SK-N-SH treated with all-trans-retinoic acid at 6 μM for 48 hours (cell line): ENCODE data around the gene GPC3.
"Not testable (repeated sequence)": the region's sequence is repeated elsewhere in the genome, so short reads cannot be mapped to it uniquely, and the experiment has no call there.

Experiments
- ATAC-seq: fragments of 200-7000 bp; cut with Tn5 transposase; 3 replicates; pipeline ENCODE4 v1.9.1; 2020; ENCODE audit warnings: mild to moderate bottlenecking, moderate library complexity
- ARNTL ChIP-seq: fragments of 450-650 bp; formaldehyde crosslinking; IDR thresholded peaks from 2 replicates; pipeline ENCODE4 v1.5.0; 2020; ENCODE audit warnings: low read depth, mild to moderate bottlenecking, moderate library complexity, borderline replicate concordance
- BACH2 ChIP-seq: fragments of 250-450 bp; sonication (Bioruptor Pico); IDR thresholded peaks from 2 replicates; pipeline ENCODE4 v1.9.0; 2021; ENCODE audit warnings: mild to moderate bottlenecking, borderline replicate concordance
- CREB5 ChIP-seq: fragments of 250-450 bp; sonication (Bioruptor Pico); IDR thresholded peaks from 2 replicates; pipeline ENCODE4 v1.5.1; 2020; ENCODE audit warnings: low read depth, mild to moderate bottlenecking, moderate library complexity
- CSDC2 ChIP-seq: fragments of 250-450 bp; sonication (Bioruptor Pico); IDR thresholded peaks from 2 replicates; pipeline ENCODE4 v1.5.0; 2020; ENCODE audit warnings: mild to moderate bottlenecking, moderate library complexity
- CSRNP3 ChIP-seq: fragments of 250-450 bp; sonication (Bioruptor Pico); IDR thresholded peaks from 2 replicates; pipeline ENCODE4 v1.5.1; 2021; ENCODE audit warnings: mild to moderate bottlenecking, moderate library complexity
- GLIS3 ChIP-seq: fragments of 250-450 bp; sonication (Bioruptor Pico); IDR thresholded peaks from 2 replicates; pipeline ENCODE4 v1.5.0; 2020; ENCODE audit warnings: mild to moderate bottlenecking, moderate library complexity
- ISL1 ChIP-seq: fragments of 250-450 bp; sonication (Bioruptor Pico); IDR thresholded peaks from 2 replicates; pipeline ENCODE4 v2.1.2; 2022; ENCODE audit warnings: mild to moderate bottlenecking, moderate library complexity
- PATZ1 ChIP-seq: fragments of 250-450 bp; sonication (Bioruptor Pico); IDR thresholded peaks from 2 replicates; pipeline ENCODE4 v1.8.0; 2020; ENCODE audit warnings: mild to moderate bottlenecking, moderate library complexity, borderline replicate concordance
- POU6F1 ChIP-seq: fragments of 250-450 bp; sonication (Bioruptor Pico); IDR thresholded peaks from 2 replicates; pipeline ENCODE4 v1.8.0; 2021; ENCODE audit warnings: low read depth, mild to moderate bottlenecking, moderate library complexity, borderline replicate concordance
- PPARA ChIP-seq: fragments of 250-450 bp; sonication (Bioruptor Pico); IDR thresholded peaks from 2 replicates; pipeline ENCODE4 v1.5.0; 2020; ENCODE audit warnings: mild to moderate bottlenecking, borderline replicate concordance
- TCF4 ChIP-seq: fragments of 250-450 bp; sonication (Bioruptor Pico); IDR thresholded peaks from 2 replicates; pipeline ENCODE4 v1.8.0; 2021; ENCODE audit warnings: mild to moderate bottlenecking, moderate library complexity, borderline replicate concordance
- TOX ChIP-seq: fragments of 250-450 bp; sonication (Bioruptor Pico); IDR thresholded peaks from 2 replicates; pipeline ENCODE4 v1.8.0; 2021; ENCODE audit warnings: mild to moderate bottlenecking, moderate library complexity, borderline replicate concordance
- TSHZ2 ChIP-seq: fragments of 250-450 bp; sonication (Bioruptor Pico); IDR thresholded peaks from 2 replicates; pipeline ENCODE4 v1.5.0; 2020; ENCODE audit warnings: mild to moderate bottlenecking, moderate library complexity
- ZC3H10 ChIP-seq: fragments of 250-450 bp; sonication (Bioruptor Pico); IDR thresholded peaks from 2 replicates; pipeline ENCODE4 v1.5.1; 2021; ENCODE audit warnings: mild to moderate bottlenecking, moderate library complexity
- ZFP3 ChIP-seq: fragments of 250-450 bp; sonication (Bioruptor Pico); IDR thresholded peaks from 2 replicates; pipeline ENCODE4 v1.5.0; 2020; ENCODE audit warnings: mild to moderate bottlenecking, moderate library complexity
- ZNF565 ChIP-seq: fragments of 450-650 bp; formaldehyde crosslinking; conservative IDR thresholded peaks from 2 replicates; pipeline ENCODE4 v1.5.0; 2020; ENCODE audit warnings: low read depth, mild to moderate bottlenecking, moderate library complexity
- ZNF70 ChIP-seq: fragments of 450-650 bp; formaldehyde crosslinking; IDR thresholded peaks from 2 replicates; pipeline ENCODE4 v1.5.0; 2020; ENCODE audit warnings: mild to moderate bottlenecking, moderate library complexity
- ZNF8 ChIP-seq: fragments of 450-650 bp; formaldehyde crosslinking; IDR thresholded peaks from 2 replicates; pipeline ENCODE4 v1.5.0; 2020; ENCODE audit warnings: mild to moderate bottlenecking, moderate library complexity

Gene GPC3

GRCh38 chrX:133905305-133905704, 80.1 kb downstream of the GPC3 start:
- TF ChIP-seq GLIS3: no peak
- ATAC-seq: no peak

- no peak for TF ChIP-seq ISL1 (CRISPR knock-in tag)
- no peak for TF ChIP-seq ARNTL (CRISPR knock-in tag)
- ATAC-seq: peak; percentile 36; the same call in 2 of the 3 replicates
These were observed 87.7 kb downstream of the GPC3 start for GRCh38 chrX:133897593-133898163.

GRCh38 chrX:133892337-133892736, 93.1 kb downstream of the GPC3 start:
- TF ChIP-seq ZC3H10 (no peak), TOX (CRISPR knock-in tag) (no peak), PATZ1 (no peak), ZNF8 (CRISPR knock-in tag) (no peak), ZNF70 (CRISPR knock-in tag) (no peak), GLIS3 (no peak), BACH2 (no peak), CSDC2 (CRISPR knock-in tag) (no peak), TCF4 (CRISPR knock-in tag) (no peak), CREB5 (CRISPR knock-in tag) (no peak)
- TF ChIP-seq, all 23 proteins: peak for 0
- no peak for ATAC-seq

GRCh38 chrX:133888984-133889383, 96.4 kb downstream of the GPC3 start:
- no peak for ATAC-seq
- TF ChIP-seq ZNF70 (CRISPR knock-in tag) (no peak), BACH2 (no peak), ZNF8 (CRISPR knock-in tag) (no peak), PPARA (CRISPR knock-in tag) (no peak), ISL1 (CRISPR knock-in tag) (no peak), TCF4 (CRISPR knock-in tag) (no peak)

GRCh38 chrX:133888084-133888483, 97.3 kb downstream of the GPC3 start:
- not testable (repeated sequence) for ATAC-seq

- ATAC-seq: no peak
These were observed 100.7 kb downstream of the GPC3 start for GRCh38 chrX:133884430-133885394.

More at GRCh38 chrX:133884430-133885394, 100.7 kb downstream of the GPC3 start:
- TF ChIP-seq ZNF8 (CRISPR knock-in tag): no peak
- no peak for TF ChIP-seq ZC3H10
- no peak for TF ChIP-seq TOX (CRISPR knock-in tag)
- TF ChIP-seq ARNTL (CRISPR knock-in tag): no peak
- no peak for TF ChIP-seq CSRNP3 (CRISPR knock-in tag)
- TF ChIP-seq PPARA (CRISPR knock-in tag): no peak
- TF ChIP-seq TSHZ2 (CRISPR knock-in tag): no peak
- no peak for TF ChIP-seq ZNF565 (CRISPR knock-in tag)
- TF ChIP-seq TCF4 (CRISPR knock-in tag): no peak
- TF ChIP-seq POU6F1 (CRISPR knock-in tag): no peak
- TF ChIP-seq ZFP3 (CRISPR knock-in tag): no peak
